Erythroblast (primary cell): ENCODE measurements around the gene GSTCD.

Experiments used
- GATA1 ChIP-seq: IDR thresholded peaks from 2 replicates; pipeline ENCODE4 v1.6.1; 2011; ENCODE audit warnings: low read depth, mild to moderate bottlenecking, control low read depth, low read length, moderate library complexity
- POLR2A ChIP-seq: IDR thresholded peaks from 2 replicates; pipeline ENCODE4 v1.6.1; 2011; ENCODE audit warnings: mild to moderate bottlenecking, low read length

DNA sequence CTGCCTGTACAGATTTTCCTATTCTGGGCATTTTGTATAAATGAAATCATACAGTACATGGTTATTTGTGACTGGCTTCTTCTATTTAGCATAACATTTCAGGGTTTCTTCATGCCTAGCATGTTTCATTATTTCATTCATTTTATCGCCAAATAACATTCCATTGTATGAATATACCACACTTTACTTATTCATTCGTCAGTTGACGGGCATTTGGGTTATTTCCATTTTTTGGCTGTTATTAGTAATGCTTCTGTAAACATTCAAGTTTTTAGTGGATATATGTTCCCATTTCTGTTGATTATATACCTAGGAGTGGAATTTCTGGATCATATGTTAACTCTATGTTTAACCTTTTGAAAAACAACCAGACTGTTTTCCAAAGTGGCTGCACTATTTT, 47.6 kb upstream of the GSTCD start:
- TF ChIP-seq POLR2A (no peak), GATA1 (no peak)
